Endothelial cell of umbilical vein (primary cell): Measurements from ENCODE around the gene IMPG1.

Source experiments
- CTCF ChIP-seq, 2 donors: IDR thresholded peaks; 1 replicate in 1 of 2; 2 replicates in 1 of 2; pipeline ENCODE4 v1.5.1; 2011; ENCODE audit warnings: low read length in 2 of 2, mild to moderate bottlenecking in 2 of 2, moderate library complexity in 2 of 2, control low read depth in 1 of 2, inconsistent platforms in 1 of 2, low read depth in 1 of 2; ENCODE audit not compliant: insufficient read depth in 1 of 2; ENCODE audit errors: extremely low read depth in 1 of 2
- EZH2 ChIP-seq: IDR thresholded peaks from 2 replicates; pipeline ENCODE4 v1.6.1; 2012; ENCODE audit warnings: borderline replicate concordance, low read depth, mild to moderate bottlenecking, moderate library complexity, low read length, inconsistent platforms; ENCODE audit not compliant: severe bottlenecking
- JUN ChIP-seq: IDR thresholded peaks from 2 replicates; pipeline ENCODE4 v1.6.1; 2011; ENCODE audit warnings: borderline replicate concordance, low read depth; ENCODE audit not compliant: insufficient read length, insufficient read depth
- POLR2A ChIP-seq: IDR thresholded peaks from 2 replicates; pipeline ENCODE4 v1.6.1; 2012; ENCODE audit warnings: low read depth, mild to moderate bottlenecking, control low read depth, low read length
- POLR2AphosphoS5 ChIP-seq: IDR thresholded peaks from 2 replicates; pipeline ENCODE4 v1.6.1; 2012; ENCODE audit warnings: low read depth, mild to moderate bottlenecking, control low read depth, low read length, moderate library complexity; ENCODE audit not compliant: insufficient read depth

DNA sequence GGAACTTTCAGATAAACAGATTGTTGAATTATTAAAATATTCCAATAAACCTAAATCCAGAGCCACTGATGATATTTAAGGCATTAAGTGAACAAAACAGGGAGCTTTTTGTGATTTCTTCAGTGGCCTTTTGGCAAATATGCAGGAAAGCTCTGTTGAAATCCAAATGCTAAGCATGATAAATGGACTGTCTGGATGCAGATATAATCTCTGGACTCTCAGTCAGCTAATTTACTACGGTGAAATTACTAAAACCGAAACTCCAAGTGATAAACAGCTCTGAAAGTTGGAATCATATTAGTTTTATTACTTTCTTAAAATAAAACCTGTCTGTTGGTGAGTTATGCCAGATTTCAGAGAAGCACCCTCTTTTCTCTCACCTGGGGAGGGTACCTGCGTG lies 120.3 kb downstream of the IMPG1 start:
- TF ChIP-seq CTCF (IDR thresholded peaks at IDR 0.05; ENCODE audit: extremely low read depth in 1 of 2, insufficient read depth in 1 of 2, low read depth in 1 of 2, low read length in 2 of 2) = no peak
- TF ChIP-seq POLR2AphosphoS5 = no peak
- TF ChIP-seq POLR2A = no peak
- TF ChIP-seq JUN = no peak
- no peak for TF ChIP-seq EZH2
